ENCODE results near the gene GOLGA8B. TPM values are rescaled to one million over a fixed set of nuclear protein-coding genes. Genes with fewer than 3 reads are reported as not detected.
"Not testable (repeated sequence)": the region's sequence is repeated elsewhere in the genome, so short reads cannot be mapped to it uniquely, and the experiment has no call there.

The GOLGA8B gene
- polyA plus RNA-seq, 3 donors = 0.37 to 11.5 TPM; not detected in 1

- intact Hi-C loops (cut with micrococcal nuclease); H3K36me3 Mint-ChIP-seq; H3K27me3 ChIP-seq (ENCODE audit: control insufficient read depth in 2 of 2, insufficient read depth in 2 of 2, low read length in 2 of 2); H3K27ac ChIP-seq (ENCODE audit: low read depth in 1 of 2, low read length in 2 of 2); H3K4me2 ChIP-seq (replicated peaks; ENCODE audit: extremely low read depth, low read length, poor library complexity, severe bottlenecking); DNase-seq; H3K27me3 Mint-ChIP-seq (ENCODE audit: low read depth in 3 of 3); H4K20me1 ChIP-seq (ENCODE audit: insufficient read depth, low read length); H3K4me1 ChIP-seq (ENCODE audit: control insufficient read depth in 1 of 2, insufficient read depth in 2 of 2, low read length in 2 of 2); H3K36me3 ChIP-seq (replicated peaks in 1 of 2; ENCODE audit: control insufficient read depth in 1 of 2, insufficient read depth in 2 of 2, low read length in 2 of 2); H3K9me3 Mint-ChIP-seq; H3K9me3 ChIP-seq (replicated peaks in 1 of 2; ENCODE audit: control insufficient read depth in 1 of 2, insufficient read depth in 1 of 2, low read length in 2 of 2); H3K4me1 Mint-ChIP-seq; H3K79me2 ChIP-seq (ENCODE audit: insufficient read depth, low read length); H3K27ac Mint-ChIP-seq; H2AFZ ChIP-seq (ENCODE audit: insufficient read depth, low read depth, low read length, poor library complexity, severe bottlenecking); H3K4me3 ChIP-seq (replicated peaks in 1 of 3; ENCODE audit: low read depth in 2 of 3, low read length in 3 of 3); H3K9ac ChIP-seq (ENCODE audit: insufficient read depth, low read length, poor library complexity, severe bottlenecking); H3K4me3 Mint-ChIP-seq: not testable (repeated sequence)
- no CpG with 5 or more reads among the region's 6 CpGs for WGBS (ENCODE audit: insufficient coverage)
Observed at GRCh38 chr15:34560814-34561213, 22.6 kb downstream of the GOLGA8B start.

GRCh38 chr15:34559764-34560163 lies 23.7 kb downstream of the GOLGA8B start:
- H3K27ac ChIP-seq (ENCODE audit: low read depth in 1 of 2, low read length in 2 of 2); H3K36me3 ChIP-seq (replicated peaks in 1 of 2; ENCODE audit: control insufficient read depth in 1 of 2, insufficient read depth in 2 of 2, low read length in 2 of 2); H3K27ac Mint-ChIP-seq; intact Hi-C loops (cut with micrococcal nuclease); H2AFZ ChIP-seq (ENCODE audit: insufficient read depth, low read depth, low read length, poor library complexity, severe bottlenecking); H3K4me2 ChIP-seq (replicated peaks; ENCODE audit: extremely low read depth, low read length, poor library complexity, severe bottlenecking); H3K9ac ChIP-seq (ENCODE audit: insufficient read depth, low read length, poor library complexity, severe bottlenecking); H3K79me2 ChIP-seq (ENCODE audit: insufficient read depth, low read length); H3K4me1 ChIP-seq (ENCODE audit: control insufficient read depth in 1 of 2, insufficient read depth in 2 of 2, low read length in 2 of 2); DNase-seq; H4K20me1 ChIP-seq (ENCODE audit: insufficient read depth, low read length); H3K4me3 ChIP-seq (replicated peaks in 1 of 3; ENCODE audit: low read depth in 2 of 3, low read length in 3 of 3); H3K4me3 Mint-ChIP-seq; H3K9me3 ChIP-seq (replicated peaks in 1 of 2; ENCODE audit: control insufficient read depth in 1 of 2, insufficient read depth in 1 of 2, low read length in 2 of 2); H3K9me3 Mint-ChIP-seq; H3K36me3 Mint-ChIP-seq; H3K4me1 Mint-ChIP-seq; H3K27me3 ChIP-seq (ENCODE audit: control insufficient read depth in 2 of 2, insufficient read depth in 2 of 2, low read length in 2 of 2); H3K27me3 Mint-ChIP-seq (ENCODE audit: low read depth in 3 of 3): not testable (repeated sequence)
- no CpG with 5 or more reads among the region's 5 CpGs for WGBS (ENCODE audit: insufficient coverage)

DNA sequence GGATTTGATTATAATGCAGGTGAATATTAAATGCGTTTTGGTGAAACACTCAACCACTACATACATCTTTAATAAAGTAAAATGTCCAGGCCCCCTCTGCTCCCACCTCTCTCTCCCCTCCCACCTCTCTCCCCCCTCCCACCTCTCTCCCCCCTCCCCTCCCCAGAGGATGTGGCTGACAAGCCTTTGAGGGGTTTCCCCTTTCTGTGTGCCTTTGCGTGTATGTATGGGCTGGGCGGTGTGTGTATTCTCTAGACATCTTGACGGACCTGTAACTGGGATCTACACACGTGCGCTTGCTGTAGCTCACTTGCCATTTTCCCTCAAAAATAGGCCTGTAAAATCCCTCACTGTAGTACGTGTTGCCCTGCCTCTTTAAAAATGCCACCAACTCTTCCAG lies 28.3 kb downstream of the GOLGA8B start:
- H3K9me3 Mint-ChIP-seq; H3K79me2 ChIP-seq (ENCODE audit: insufficient read depth, low read length); H4K20me1 ChIP-seq (ENCODE audit: insufficient read depth, low read length); H3K36me3 Mint-ChIP-seq; H3K36me3 ChIP-seq (replicated peaks in 1 of 2; ENCODE audit: control insufficient read depth in 1 of 2, insufficient read depth in 2 of 2, low read length in 2 of 2); H3K27ac Mint-ChIP-seq; H3K27me3 Mint-ChIP-seq (ENCODE audit: low read depth in 3 of 3); DNase-seq; H3K4me2 ChIP-seq (replicated peaks; ENCODE audit: extremely low read depth, low read length, poor library complexity, severe bottlenecking); H3K27me3 ChIP-seq (ENCODE audit: control insufficient read depth in 2 of 2, insufficient read depth in 2 of 2, low read length in 2 of 2); H3K9me3 ChIP-seq (replicated peaks in 1 of 2; ENCODE audit: control insufficient read depth in 1 of 2, insufficient read depth in 1 of 2, low read length in 2 of 2); H3K9ac ChIP-seq (ENCODE audit: insufficient read depth, low read length, poor library complexity, severe bottlenecking); H3K4me3 Mint-ChIP-seq; H3K27ac ChIP-seq (ENCODE audit: low read depth in 1 of 2, low read length in 2 of 2); H3K4me3 ChIP-seq (replicated peaks in 1 of 3; ENCODE audit: low read depth in 2 of 3, low read length in 3 of 3); H2AFZ ChIP-seq (ENCODE audit: insufficient read depth, low read depth, low read length, poor library complexity, severe bottlenecking); H3K4me1 ChIP-seq (ENCODE audit: control insufficient read depth in 1 of 2, insufficient read depth in 2 of 2, low read length in 2 of 2); intact Hi-C loops (cut with micrococcal nuclease); H3K4me1 Mint-ChIP-seq: not testable (repeated sequence)
- no CpG with 5 or more reads among the region's 7 CpGs for WGBS (ENCODE audit: insufficient coverage)

DNA sequence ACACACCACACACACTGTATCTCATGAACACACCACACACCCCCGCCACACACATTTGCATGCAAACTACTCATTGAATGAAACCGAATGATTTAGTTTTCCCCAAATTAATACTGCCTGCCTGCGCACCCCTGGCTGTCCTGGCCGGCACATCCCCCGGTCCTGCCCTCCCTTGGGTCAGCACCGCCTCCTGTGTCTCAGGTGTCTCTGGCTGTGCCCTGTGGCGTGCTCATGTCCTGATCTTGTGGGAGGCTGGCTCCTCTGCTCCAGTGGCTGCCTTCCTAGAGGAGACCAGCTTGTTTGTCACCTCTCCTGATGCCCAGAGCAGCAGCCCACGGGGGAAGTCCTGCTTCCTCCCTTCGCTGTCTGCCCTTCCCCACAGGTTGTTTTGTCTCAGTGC lies 28.7 kb downstream of the GOLGA8B start:
- H3K27me3 Mint-ChIP-seq (ENCODE audit: low read depth in 3 of 3); H3K79me2 ChIP-seq (ENCODE audit: insufficient read depth, low read length); H3K27me3 ChIP-seq (ENCODE audit: control insufficient read depth in 2 of 2, insufficient read depth in 2 of 2, low read length in 2 of 2); H3K4me3 Mint-ChIP-seq; DNase-seq; H2AFZ ChIP-seq (ENCODE audit: insufficient read depth, low read depth, low read length, poor library complexity, severe bottlenecking); intact Hi-C loops (cut with micrococcal nuclease); H4K20me1 ChIP-seq (ENCODE audit: insufficient read depth, low read length); H3K9me3 ChIP-seq (replicated peaks in 1 of 2; ENCODE audit: control insufficient read depth in 1 of 2, insufficient read depth in 1 of 2, low read length in 2 of 2); H3K4me2 ChIP-seq (replicated peaks; ENCODE audit: extremely low read depth, low read length, poor library complexity, severe bottlenecking); H3K36me3 ChIP-seq (replicated peaks in 1 of 2; ENCODE audit: control insufficient read depth in 1 of 2, insufficient read depth in 2 of 2, low read length in 2 of 2); H3K27ac Mint-ChIP-seq; H3K27ac ChIP-seq (ENCODE audit: low read depth in 1 of 2, low read length in 2 of 2); H3K9me3 Mint-ChIP-seq; H3K9ac ChIP-seq (ENCODE audit: insufficient read depth, low read length, poor library complexity, severe bottlenecking); H3K36me3 Mint-ChIP-seq; H3K4me3 ChIP-seq (replicated peaks in 1 of 3; ENCODE audit: low read depth in 2 of 3, low read length in 3 of 3); H3K4me1 ChIP-seq (ENCODE audit: control insufficient read depth in 1 of 2, insufficient read depth in 2 of 2, low read length in 2 of 2); H3K4me1 Mint-ChIP-seq: not testable (repeated sequence)
- no CpG with 5 or more reads among the region's 9 CpGs for WGBS (ENCODE audit: insufficient coverage)

Data from CD14-positive monocyte (primary cell).